ENCODE data around the gene B9D1. TPM values are rescaled to one million over a fixed set of nuclear protein-coding genes. Genes with fewer than 3 reads are reported as not detected.
A peak's percentile ranks its signal among the peaks of the same experiment; 100 is the strongest.

B9D1 gene
- total RNA-seq, 1 experiment from 2014 or later, result 20.0 TPM

DNA sequence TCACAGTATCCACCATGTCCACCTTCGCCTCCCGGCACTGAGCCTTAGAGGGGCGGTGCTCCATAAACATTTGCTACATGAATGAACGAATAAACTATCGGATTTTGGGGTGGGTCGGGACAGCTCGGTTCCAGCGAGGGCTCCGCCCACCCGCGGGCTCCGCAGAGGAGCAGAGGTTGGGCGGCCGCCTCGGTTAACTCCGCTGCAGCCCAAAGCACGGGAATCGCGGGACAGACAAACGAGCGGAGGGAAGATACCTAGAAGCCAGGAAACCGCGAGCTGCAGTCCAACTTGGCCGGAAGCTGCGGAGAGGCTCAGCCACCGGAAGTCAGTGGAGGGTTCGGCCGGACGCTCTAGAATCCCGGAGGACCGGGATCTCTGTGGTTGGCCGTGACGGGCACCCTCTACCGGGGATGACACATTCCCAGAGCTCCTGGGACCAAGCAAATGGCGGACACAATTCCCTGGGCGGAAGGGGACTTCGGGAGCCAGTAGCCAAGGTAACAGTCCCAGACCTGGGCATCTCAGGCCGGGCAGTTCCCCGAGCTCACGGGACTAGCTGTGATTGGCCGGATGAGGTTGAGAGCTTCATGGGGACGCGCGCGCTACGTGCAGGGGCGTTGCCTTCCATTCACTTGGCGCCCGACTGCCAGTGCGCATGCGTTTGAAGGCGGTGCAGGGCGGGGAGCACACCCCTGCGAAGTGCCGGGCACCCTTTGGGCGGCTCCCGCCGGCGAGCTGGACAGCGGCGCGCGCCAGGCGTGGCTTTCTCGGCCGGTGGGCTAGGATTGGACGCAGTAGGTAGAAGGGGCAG is 15.3 kb upstream of the B9D1 start:
- CTCF ChIA-PET, result interaction anchor here (0.7 to 2.3 kb wide), 10 partner anchors 12 to 389 kb away, joined by 3 to 41 read pairs (median 6); partner anchors contain the start of gene B9D1
- RAD21 ChIA-PET (ENCODE audit: low non-redundant PET in 1 of 2, low total read pairs in 2 of 2, uncharacterized antibody in 2 of 2, unreplicated experiment in 2 of 2), result interaction anchor here (0.9 to 1.7 kb wide), 5 partner anchors 15 to 69 kb away, joined by 3 to 12 read pairs (median 4); partner anchors contain the start of gene B9D1 (in 1 of the 2)
- no TSS peak for BruUV-seq (replicated peaks)
- peak; percentile 51 for TF ChIP-seq TCF7L2 (IDR thresholded peaks at IDR 0.05; ENCODE audit: borderline replicate concordance, extremely low read depth, insufficient read depth, insufficient read length)
- TF ChIP-seq SIN3A (IDR thresholded peaks at IDR 0.05; ENCODE audit: low read depth), result no peak
- TF ChIP-seq EZH2phosphoT487 (IDR thresholded peaks at IDR 0.05; ENCODE audit: borderline replicate concordance), result no peak
- TF ChIP-seq RAD21 (IDR thresholded peaks at IDR 0.05; ENCODE audit: low read depth), result no peak
- TF ChIP-seq, protein P1, sequence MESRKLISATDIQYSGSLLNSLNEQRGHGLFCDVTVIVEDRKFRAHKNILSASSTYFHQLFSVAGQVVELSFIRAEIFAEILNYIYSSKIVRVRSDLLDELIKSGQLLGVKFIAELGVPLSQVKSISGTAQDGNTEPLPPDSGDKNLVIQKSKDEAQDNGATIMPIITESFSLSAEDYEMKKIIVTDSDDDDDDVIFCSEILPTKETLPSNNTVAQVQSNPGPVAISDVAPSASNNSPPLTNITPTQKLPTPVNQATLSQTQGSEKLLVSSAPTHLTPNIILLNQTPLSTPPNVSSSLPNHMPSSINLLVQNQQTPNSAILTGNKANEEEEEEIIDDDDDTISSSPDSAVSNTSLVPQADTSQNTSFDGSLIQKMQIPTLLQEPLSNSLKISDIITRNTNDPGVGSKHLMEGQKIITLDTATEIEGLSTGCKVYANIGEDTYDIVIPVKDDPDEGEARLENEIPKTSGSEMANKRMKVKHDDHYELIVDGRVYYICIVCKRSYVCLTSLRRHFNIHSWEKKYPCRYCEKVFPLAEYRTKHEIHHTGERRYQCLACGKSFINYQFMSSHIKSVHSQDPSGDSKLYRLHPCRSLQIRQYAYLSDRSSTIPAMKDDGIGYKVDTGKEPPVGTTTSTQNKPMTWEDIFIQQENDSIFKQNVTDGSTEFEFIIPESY (IDR thresholded peaks at IDR 0.05; ENCODE audit: extremely low read depth, insufficient replicate concordance, low read length), result no peak
- peak; percentile 69 for TF ChIP-seq YY1 (IDR thresholded peaks at IDR 0.05; ENCODE audit: extremely low read depth, insufficient replicate concordance, low read depth, low read length)
- TF ChIP-seq, protein P2, sequence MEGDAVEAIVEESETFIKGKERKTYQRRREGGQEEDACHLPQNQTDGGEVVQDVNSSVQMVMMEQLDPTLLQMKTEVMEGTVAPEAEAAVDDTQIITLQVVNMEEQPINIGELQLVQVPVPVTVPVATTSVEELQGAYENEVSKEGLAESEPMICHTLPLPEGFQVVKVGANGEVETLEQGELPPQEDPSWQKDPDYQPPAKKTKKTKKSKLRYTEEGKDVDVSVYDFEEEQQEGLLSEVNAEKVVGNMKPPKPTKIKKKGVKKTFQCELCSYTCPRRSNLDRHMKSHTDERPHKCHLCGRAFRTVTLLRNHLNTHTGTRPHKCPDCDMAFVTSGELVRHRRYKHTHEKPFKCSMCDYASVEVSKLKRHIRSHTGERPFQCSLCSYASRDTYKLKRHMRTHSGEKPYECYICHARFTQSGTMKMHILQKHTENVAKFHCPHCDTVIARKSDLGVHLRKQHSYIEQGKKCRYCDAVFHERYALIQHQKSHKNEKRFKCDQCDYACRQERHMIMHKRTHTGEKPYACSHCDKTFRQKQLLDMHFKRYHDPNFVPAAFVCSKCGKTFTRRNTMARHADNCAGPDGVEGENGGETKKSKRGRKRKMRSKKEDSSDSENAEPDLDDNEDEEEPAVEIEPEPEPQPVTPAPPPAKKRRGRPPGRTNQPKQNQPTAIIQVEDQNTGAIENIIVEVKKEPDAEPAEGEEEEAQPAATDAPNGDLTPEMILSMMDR (IDR thresholded peaks at IDR 0.05 in 2 of 3, conservative IDR thresholded peaks at IDR 0.05 in 1 of 3; ENCODE audit: borderline replicate concordance in 1 of 3, insufficient read depth in 1 of 3, low read depth in 2 of 3, low read length in 2 of 3), result no peak
- no peak for TF ChIP-seq CEBPB (IDR thresholded peaks at IDR 0.05; ENCODE audit: low read depth)
- no peak for TF ChIP-seq EGR1 (IDR thresholded peaks at IDR 0.05; ENCODE audit: low read depth)
- TF ChIP-seq ZFX (IDR thresholded peaks at IDR 0.05), result no peak
- peak; percentile 72 for TF ChIP-seq POLR2AphosphoS5 (IDR thresholded peaks at IDR 0.05; ENCODE audit: low read depth, low read length)
- no peak for TF ChIP-seq ZNF274 (IDR thresholded peaks at IDR 0.05; ENCODE audit: low read depth, low read length)
- TF ChIP-seq CBX3 (IDR thresholded peaks at IDR 0.05; ENCODE audit: low read depth), result no peak
- no peak for TF ChIP-seq FOSL1 (IDR thresholded peaks at IDR 0.05; ENCODE audit: low read depth)
- peak; percentile 74 for TF ChIP-seq SP1 (IDR thresholded peaks at IDR 0.05; ENCODE audit: low read depth)
- TF ChIP-seq, protein P3, sequence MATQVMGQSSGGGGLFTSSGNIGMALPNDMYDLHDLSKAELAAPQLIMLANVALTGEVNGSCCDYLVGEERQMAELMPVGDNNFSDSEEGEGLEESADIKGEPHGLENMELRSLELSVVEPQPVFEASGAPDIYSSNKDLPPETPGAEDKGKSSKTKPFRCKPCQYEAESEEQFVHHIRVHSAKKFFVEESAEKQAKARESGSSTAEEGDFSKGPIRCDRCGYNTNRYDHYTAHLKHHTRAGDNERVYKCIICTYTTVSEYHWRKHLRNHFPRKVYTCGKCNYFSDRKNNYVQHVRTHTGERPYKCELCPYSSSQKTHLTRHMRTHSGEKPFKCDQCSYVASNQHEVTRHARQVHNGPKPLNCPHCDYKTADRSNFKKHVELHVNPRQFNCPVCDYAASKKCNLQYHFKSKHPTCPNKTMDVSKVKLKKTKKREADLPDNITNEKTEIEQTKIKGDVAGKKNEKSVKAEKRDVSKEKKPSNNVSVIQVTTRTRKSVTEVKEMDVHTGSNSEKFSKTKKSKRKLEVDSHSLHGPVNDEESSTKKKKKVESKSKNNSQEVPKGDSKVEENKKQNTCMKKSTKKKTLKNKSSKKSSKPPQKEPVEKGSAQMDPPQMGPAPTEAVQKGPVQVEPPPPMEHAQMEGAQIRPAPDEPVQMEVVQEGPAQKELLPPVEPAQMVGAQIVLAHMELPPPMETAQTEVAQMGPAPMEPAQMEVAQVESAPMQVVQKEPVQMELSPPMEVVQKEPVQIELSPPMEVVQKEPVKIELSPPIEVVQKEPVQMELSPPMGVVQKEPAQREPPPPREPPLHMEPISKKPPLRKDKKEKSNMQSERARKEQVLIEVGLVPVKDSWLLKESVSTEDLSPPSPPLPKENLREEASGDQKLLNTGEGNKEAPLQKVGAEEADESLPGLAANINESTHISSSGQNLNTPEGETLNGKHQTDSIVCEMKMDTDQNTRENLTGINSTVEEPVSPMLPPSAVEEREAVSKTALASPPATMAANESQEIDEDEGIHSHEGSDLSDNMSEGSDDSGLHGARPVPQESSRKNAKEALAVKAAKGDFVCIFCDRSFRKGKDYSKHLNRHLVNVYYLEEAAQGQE (IDR thresholded peaks at IDR 0.05; ENCODE audit: low read depth), result no peak; the same call in 1 of the 2 replicates
- TF ChIP-seq, protein P4, sequence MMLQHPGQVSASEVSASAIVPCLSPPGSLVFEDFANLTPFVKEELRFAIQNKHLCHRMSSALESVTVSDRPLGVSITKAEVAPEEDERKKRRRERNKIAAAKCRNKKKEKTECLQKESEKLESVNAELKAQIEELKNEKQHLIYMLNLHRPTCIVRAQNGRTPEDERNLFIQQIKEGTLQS (IDR thresholded peaks at IDR 0.05), result no peak
- TF ChIP-seq JUND (IDR thresholded peaks at IDR 0.05), result no peak

More for the DNA sequence above, 15.3 kb upstream of the B9D1 start:
- Histone ChIP-seq H2AFZ (ENCODE audit: low read depth, low read length, poor library complexity, severe bottlenecking) (peak overlapping the region; percentile 55), H3K4me3 (replicated peaks in 1 of 2; ENCODE audit: low read depth in 1 of 2, low read length in 2 of 2) (peak overlapping the region; percentile 67 to 94), H3K9me3 (ENCODE audit: control insufficient read depth in 1 of 2, insufficient read depth in 1 of 2, low read depth in 1 of 2, low read length in 2 of 2) (no peaks in the 10 kb centered on the region), H3K79me2 (ENCODE audit: insufficient read depth, low read length) (peaks cover 7% of the 10 kb centered on the region), H3K9me2 (ENCODE audit: insufficient read depth) (no peaks in the 10 kb centered on the region), H3K36me3 (ENCODE audit: control insufficient read depth in 1 of 2, insufficient read depth in 2 of 2, low read length in 2 of 2) (peaks cover 14 to 17% of the 10 kb centered on the region in 2 experiments; a peak in 3 of 4 replicates), H3K9ac (ENCODE audit: low read length) (peak overlapping the region; percentile 74), H3K4me2 (ENCODE audit: low read length) (peak overlapping the region; percentile 82), H3K27me3 (ENCODE audit: insufficient read depth, low read length) (no peaks in the 10 kb centered on the region), H4K20me1 (ENCODE audit: insufficient read depth) (no peaks in the 10 kb centered on the region), H3K27ac (ENCODE audit: low read depth, low read length) (peak overlapping the region; percentile 84), H3K4me1 (ENCODE audit: control insufficient read depth in 1 of 2, insufficient read depth in 2 of 2, low read length in 2 of 2) (peaks cover 9 to 18% of the 10 kb centered on the region in 2 experiments; a peak in 3 of 4 replicates)
- POLR2A ChIA-PET, result interaction anchor here (0.5 to 2.2 kb wide), 12 partner anchors 9 to 389 kb away, joined by 3 to 13 read pairs (median 4); partner anchors contain the start of genes ALDH3A2, B9D1 and MFAP4
- intact Hi-C loops (cut with micrococcal nuclease), result loop anchor here (1.0 to 5.0 kb wide), 2 partner anchors 69 to 374 kb away; no protein-coding TSS in a partner anchor
- DNase-seq (ENCODE audit: low read depth, low spot score) (peak; percentile 96), ATAC-seq (peak; percentile 92)

All from HCT116 (cell line).